Amniotic epithelial cell (primary cell): ENCODE results near the gene MUS81.
A peak's percentile ranks its signal among the peaks of the same experiment; 100 is the strongest.
"Not testable (repeated sequence)": the region's sequence is repeated elsewhere in the genome, so short reads cannot be mapped to it uniquely, and the experiment has no call there.

Experiments used
- DNase-seq: peaks from one replicate; pipeline ENCODE4 v3.0.0-alpha.2; 2010; ENCODE audit warnings: low read depth

Gene MUS81, protein sequence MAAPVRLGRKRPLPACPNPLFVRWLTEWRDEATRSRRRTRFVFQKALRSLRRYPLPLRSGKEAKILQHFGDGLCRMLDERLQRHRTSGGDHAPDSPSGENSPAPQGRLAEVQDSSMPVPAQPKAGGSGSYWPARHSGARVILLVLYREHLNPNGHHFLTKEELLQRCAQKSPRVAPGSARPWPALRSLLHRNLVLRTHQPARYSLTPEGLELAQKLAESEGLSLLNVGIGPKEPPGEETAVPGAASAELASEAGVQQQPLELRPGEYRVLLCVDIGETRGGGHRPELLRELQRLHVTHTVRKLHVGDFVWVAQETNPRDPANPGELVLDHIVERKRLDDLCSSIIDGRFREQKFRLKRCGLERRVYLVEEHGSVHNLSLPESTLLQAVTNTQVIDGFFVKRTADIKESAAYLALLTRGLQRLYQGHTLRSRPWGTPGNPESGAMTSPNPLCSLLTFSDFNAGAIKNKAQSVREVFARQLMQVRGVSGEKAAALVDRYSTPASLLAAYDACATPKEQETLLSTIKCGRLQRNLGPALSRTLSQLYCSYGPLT

GRCh38 chr11:65860278-65861164 lies at the start of gene MUS81:
MUS81 (plus strand) TSS chr11:65860433; CDS start chr11:65860754, 321 bp downstream.
- peak; percentile 97 for DNase-seq

DNA sequence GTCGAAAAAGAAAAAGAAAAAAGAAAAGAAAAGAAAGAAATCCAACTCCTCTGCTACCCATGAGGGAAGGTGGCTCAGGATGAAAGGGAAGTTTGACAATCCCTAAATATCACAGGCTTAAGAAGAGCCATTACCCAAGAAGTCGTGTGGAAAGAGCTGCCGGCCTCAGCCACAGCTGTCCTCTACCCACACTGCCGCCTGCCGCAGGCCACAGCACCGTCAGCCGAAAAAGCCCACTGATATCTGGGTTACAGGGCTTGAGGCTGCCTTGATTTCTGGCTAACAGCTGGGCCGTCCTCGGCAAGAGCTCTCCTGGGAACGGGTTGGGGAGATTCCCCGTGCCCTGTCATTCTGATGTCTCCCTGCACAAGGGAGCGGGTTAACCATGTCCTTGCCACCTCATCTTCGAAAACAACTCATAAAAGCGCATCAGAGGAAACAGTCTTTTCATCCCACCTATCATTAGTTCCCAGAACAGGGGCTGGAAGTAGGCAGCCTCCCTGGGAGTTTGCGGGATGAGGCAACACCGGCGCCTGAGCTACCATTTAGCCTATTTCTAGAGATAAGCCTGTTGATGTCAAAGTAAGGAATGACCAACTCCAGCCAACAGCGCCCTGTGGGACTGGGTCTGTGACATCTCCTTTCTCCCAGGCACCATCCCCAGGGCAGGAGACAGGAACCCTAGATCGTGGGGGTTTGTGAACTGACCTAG lies 48.3 kb upstream of the MUS81 start:
- peak; percentile 15 for DNase-seq

GRCh38 chr11:65814131-65814985 lies 45.9 kb upstream of the MUS81 start:
- peak; percentile 17 for DNase-seq

- DNase-seq = no peak
Observed at GRCh38 chr11:65814986-65815565, 45.2 kb upstream of the MUS81 start.

GRCh38 chr11:65816696-65817095 lies 43.5 kb upstream of the MUS81 start:
- no peak for DNase-seq

- DNase-seq = peak; percentile 7
Observed at GRCh38 chr11:65817312-65817834, 42.9 kb upstream of the MUS81 start.

- peak; percentile 74 for DNase-seq
Observed at GRCh38 chr11:65817835-65818680, 42.2 kb upstream of the MUS81 start.

DNA sequence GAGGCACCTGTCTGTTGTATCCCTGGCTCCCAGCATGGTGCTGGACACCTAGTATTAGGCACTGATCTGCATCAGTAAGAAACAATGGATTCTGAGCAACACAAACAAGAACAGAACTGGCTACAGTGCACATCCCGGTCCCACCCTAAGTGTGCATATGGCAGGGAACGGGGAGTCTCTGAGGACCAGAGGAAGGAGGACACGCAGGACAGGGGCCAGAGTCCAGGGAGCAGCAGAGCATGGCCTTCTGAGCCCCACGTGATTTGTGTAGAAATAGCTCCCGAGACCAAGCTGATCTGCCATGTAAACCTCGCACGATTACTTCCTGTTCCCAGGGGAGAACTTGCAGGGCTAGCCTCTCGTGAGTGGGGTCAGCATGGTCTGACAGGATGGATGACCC lies 39.1 kb upstream of the MUS81 start:
- no peak for DNase-seq

DNA sequence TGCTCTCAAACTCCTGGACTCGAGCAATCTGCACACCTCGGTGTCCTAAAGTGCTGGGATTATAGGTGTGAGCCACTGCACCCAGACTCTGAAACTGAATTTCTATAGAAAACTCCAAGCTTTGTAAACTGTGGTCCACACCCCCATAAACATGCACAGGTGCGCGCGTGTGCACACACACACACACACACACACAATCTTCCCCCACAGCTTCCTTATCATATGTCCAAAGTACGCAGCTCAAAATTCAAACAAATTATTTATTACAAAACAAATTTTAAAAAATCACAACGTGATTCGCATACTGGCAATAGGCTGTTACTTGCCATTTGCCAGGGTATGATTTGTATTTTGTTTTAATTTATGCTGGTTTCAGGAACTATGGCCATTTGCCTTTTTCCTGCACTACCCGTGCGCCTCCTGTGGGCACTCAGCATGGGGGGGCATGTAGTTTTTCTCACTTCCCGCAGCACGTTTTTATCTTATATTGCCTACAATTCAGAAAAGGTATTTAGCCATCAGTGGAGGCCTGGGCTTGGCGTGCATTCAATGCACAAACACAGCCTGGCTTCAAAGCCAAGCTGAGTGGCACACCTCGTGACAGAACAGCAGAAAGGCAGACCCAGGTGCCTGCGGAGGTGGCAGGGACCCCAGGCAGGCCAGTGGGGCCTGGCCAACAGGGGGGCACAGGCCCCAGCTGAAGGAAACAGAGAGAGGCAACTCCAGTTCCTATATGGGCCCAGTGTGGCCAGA lies 37.3 kb upstream of the MUS81 start:
- DNase-seq = no peak

- peak; percentile 55 for DNase-seq
Observed at GRCh38 chr11:65826984-65827735, 33.1 kb upstream of the MUS81 start.

DNA sequence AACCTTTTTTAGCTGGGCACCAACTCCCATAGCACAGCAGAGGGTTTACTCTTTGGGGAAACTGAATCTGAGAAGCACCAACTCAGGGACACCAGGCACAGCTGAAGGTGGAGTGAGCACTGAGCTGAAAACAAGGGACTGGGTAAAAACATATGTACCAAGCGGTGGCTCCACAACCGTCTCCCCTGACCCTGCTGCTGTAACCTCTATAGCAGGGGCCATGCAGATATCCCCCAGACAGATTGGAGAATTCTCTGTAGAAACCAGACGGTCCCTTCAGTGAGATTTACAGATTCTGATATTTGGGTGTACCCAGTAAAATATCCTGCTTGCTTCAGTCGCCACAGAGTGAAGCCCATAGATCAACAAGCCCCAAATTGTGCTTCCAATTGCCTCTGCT lies 30.8 kb upstream of the MUS81 start:
- DNase-seq = no peak

GRCh38 chr11:65832231-65832630 lies 28.0 kb upstream of the MUS81 start:
- not testable (repeated sequence) for DNase-seq

DNA sequence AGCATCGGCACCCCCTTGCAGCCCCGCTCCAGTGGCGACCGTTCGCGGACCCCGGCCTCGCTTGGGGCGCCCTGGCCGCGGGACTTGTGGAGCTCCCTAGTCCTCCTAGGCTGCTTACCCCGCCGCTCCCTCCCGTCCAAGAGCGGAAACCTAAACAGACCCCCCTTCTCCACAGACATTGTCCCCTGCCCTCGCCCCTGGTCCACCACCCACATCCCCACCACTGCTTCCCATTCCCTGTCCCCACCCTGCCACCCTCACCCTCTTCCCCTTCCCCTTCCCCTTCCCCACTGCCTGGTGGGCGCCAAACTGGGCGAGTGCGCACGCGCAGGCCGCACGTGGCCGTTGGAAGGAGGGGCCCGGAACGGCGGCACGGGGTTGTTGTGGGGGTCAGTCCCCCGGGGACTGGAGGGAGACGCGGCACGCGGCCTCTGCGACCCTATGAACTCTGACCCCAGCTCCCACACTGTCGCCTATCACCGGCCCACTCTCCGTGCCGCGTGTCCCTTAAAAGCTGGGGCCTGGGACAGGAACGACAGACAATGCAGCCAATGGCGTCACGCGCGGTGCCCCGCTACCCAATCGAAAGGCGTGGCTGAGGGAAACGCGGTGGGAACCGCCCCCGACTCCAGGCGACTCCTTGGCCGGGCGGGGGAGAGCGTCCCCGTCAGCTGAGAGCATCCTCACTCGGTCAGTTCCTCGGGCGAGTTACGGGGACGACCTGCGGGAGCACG lies 26.8 kb upstream of the MUS81 start, which contains the start of gene SNX32:
Gene SNX32 (plus strand): TSS at position 667 of the 734 bp plus-strand sequence. CDS start 103 bp downstream, outside the sequence.
- DNase-seq = peak; percentile 87

DNA sequence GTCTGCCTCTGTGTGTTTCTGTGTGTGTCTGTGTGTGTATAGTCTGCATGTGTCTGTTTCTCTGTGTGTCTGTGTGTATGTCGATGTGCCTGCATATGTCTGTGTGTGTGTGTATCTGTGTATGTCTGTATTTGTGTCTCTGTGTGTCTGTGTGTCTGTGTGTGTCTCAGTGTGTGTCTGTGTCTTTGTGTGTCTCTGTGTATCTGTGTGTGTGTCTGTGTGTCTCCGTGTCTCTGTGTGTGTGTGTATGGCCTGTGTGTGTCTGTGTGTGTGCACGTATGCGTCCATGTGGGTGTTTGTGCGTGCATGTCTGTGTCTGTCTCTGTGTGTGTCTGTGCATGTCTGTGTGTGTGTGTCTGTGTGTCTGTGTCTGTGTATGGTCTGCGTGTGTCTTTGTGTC lies 26.0 kb upstream of the MUS81 start:
- DNase-seq = no peak

- no peak for DNase-seq
Observed at GRCh38 chr11:65842144-65842543, 18.1 kb upstream of the MUS81 start.

- no peak for DNase-seq
Observed at GRCh38 chr11:65843811-65844210, 16.4 kb upstream of the MUS81 start.

DNA sequence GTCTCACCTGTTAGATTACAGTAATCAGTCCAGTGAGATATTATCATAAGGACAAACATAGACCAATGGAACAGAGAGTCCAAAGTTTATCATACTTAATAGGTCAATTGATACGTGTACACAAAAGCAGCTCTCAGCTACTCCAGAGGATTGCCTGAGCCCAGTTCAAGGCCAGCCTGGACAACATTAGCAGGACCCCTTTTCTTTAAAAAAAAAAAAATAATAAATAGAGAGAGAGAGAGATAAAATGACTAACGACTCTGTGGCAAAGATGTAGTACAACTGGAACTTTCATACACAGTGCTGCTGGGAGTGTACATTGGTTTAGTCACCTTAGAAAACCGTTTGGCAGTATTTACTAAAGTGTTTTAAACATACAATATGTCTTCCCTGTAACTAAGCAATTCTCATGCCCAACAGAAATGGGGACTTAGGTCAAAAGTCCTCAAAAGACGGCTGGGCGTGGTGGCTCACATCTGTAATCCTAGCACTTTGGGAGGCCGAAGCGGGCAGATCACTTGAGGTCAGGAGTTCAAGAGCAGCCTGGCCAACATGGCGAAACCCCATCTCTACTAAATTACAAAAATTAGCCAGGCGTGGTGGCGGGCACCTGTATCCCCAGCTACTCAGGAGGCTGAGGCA lies 15.9 kb upstream of the MUS81 start:
- DNase-seq = no peak
